Liver (tissue), 9 donors: ENCODE measurements around the gene RCL1. TPM values are rescaled to one million over a fixed set of nuclear protein-coding genes. Genes with fewer than 3 reads are reported as not detected.

Source experiments
- DNase-seq: peaks from one replicate; pipeline ENCODE4 v3.0.0-alpha.2; 2017; ENCODE audit warnings: low spot score
- H3K27ac ChIP-seq, 2 donors: one replicate each; pipeline ENCODE4 v1.7.0; 2013; ENCODE audit warnings: inconsistent platforms in 2 of 2, low read length in 2 of 2, control low read depth in 1 of 2, low read depth in 1 of 2, mild to moderate bottlenecking in 1 of 2
- H3K27me3 ChIP-seq, 4 donors: one replicate each; pipeline versions ENCODE4 v1.6.1 to v1.7.0; 2013; ENCODE audit warnings: low read length in 3 of 4, inconsistent platforms in 1 of 4, mild to moderate bottlenecking in 1 of 4, moderate library complexity in 1 of 4; ENCODE audit not compliant: control insufficient read depth in 4 of 4, insufficient read depth in 4 of 4
- H3K36me3 ChIP-seq, 4 donors: one replicate each; pipeline versions ENCODE4 v1.6.1 to v1.7.0; 2013; ENCODE audit warnings: low read length in 3 of 4, mild to moderate bottlenecking in 3 of 4, low read depth in 1 of 4, moderate library complexity in 1 of 4; ENCODE audit not compliant: control insufficient read depth in 4 of 4, insufficient read depth in 3 of 4
- H3K4me1 ChIP-seq, 4 donors: one replicate each; pipeline versions ENCODE4 v1.6.1 to v1.7.0; 2013; ENCODE audit warnings: low read length in 3 of 4, mild to moderate bottlenecking in 3 of 4, moderate library complexity in 1 of 4; ENCODE audit not compliant: control insufficient read depth in 4 of 4, insufficient read depth in 4 of 4
- H3K4me3 ChIP-seq, 3 donors: one replicate each; pipeline versions ENCODE4 v1.6.1 to v1.7.0; 2013; ENCODE audit warnings: low read length in 3 of 3, control low read depth in 1 of 3, low read depth in 1 of 3, mild to moderate bottlenecking in 1 of 3
- H3K9ac ChIP-seq, 2 donors: one replicate each; pipeline ENCODE4 v1.7.0; 2013; ENCODE audit warnings: low read length in 2 of 2, mild to moderate bottlenecking in 2 of 2, moderate library complexity in 2 of 2, control low read depth in 1 of 2, low read depth in 1 of 2
- H3K9me3 ChIP-seq, 4 donors: one replicate each; pipeline versions ENCODE4 v1.6.1 to v1.7.0; 2013; ENCODE audit warnings: low read length in 3 of 4; ENCODE audit not compliant: control insufficient read depth in 4 of 4
- ATF3 ChIP-seq: IDR thresholded peaks from 2 replicates; pipeline ENCODE4 v1.6.1; 2016; ENCODE audit warnings: antibody characterized with exemption
- CTCF ChIP-seq: fragments of 150-350 bp; IDR thresholded peaks from 2 replicates; pipeline ENCODE4 v1.5.1; 2017; ENCODE audit warnings: improper control_type of control experiment, low read depth, low read length; ENCODE audit not compliant: missing input control
- EGR1 ChIP-seq, 2 donors: IDR thresholded peaks; 2 replicates each; pipeline ENCODE4 v1.6.1; 2016 to 2018; ENCODE audit warnings: antibody characterized with exemption in 2 of 2, low read depth in 2 of 2
- FOXA1 ChIP-seq: IDR thresholded peaks from 2 replicates; pipeline ENCODE4 v1.6.1; 2016; ENCODE audit warnings: antibody characterized with exemption
- FOXA2 ChIP-seq: IDR thresholded peaks from 2 replicates; pipeline ENCODE4 v1.6.1; 2016; ENCODE audit warnings: antibody characterized with exemption
- GABPA ChIP-seq, 2 donors: IDR thresholded peaks in 1 of 2; conservative IDR thresholded peaks in 1 of 2; 2 replicates each; pipeline ENCODE4 v1.6.1; 2016; ENCODE audit warnings: antibody characterized with exemption in 2 of 2, mild to moderate bottlenecking in 1 of 2, moderate library complexity in 1 of 2
- HNF4A ChIP-seq, 2 donors: conservative IDR thresholded peaks; 2 replicates each; pipeline ENCODE4 v1.6.1; 2016; ENCODE audit warnings: antibody characterized with exemption in 2 of 2, mild to moderate bottlenecking in 2 of 2
- HNF4G ChIP-seq: IDR thresholded peaks from 2 replicates; pipeline ENCODE4 v1.6.1; 2016; ENCODE audit warnings: antibody characterized with exemption
- JUND ChIP-seq, 2 donors: IDR thresholded peaks; 2 replicates each; pipeline ENCODE4 v1.6.1; 2016; ENCODE audit warnings: antibody characterized with exemption in 2 of 2
- NR2F2 ChIP-seq: IDR thresholded peaks from 2 replicates; pipeline ENCODE4 v1.6.1; 2016; ENCODE audit warnings: antibody characterized with exemption
- RAD21 ChIP-seq, 2 donors: IDR thresholded peaks; 2 replicates each; pipeline ENCODE4 v1.6.1; 2016; ENCODE audit warnings: antibody characterized with exemption in 2 of 2, mild to moderate bottlenecking in 2 of 2
- RXRA ChIP-seq, 2 donors: IDR thresholded peaks; 2 replicates each; pipeline ENCODE4 v1.6.1; 2017 to 2018; ENCODE audit warnings: antibody characterized with exemption in 2 of 2, mild to moderate bottlenecking in 1 of 2
- SP1 ChIP-seq: IDR thresholded peaks from 2 replicates; pipeline ENCODE4 v1.6.1; 2018; ENCODE audit warnings: antibody characterized with exemption, mild to moderate bottlenecking
- TAF1 ChIP-seq: conservative IDR thresholded peaks from 2 replicates; pipeline ENCODE4 v1.6.1; 2016; ENCODE audit warnings: antibody characterized with exemption, mild to moderate bottlenecking
- YY1 ChIP-seq: IDR thresholded peaks from 2 replicates; pipeline ENCODE4 v1.6.1; 2016; ENCODE audit warnings: antibody characterized with exemption, mild to moderate bottlenecking
- ZBTB33 ChIP-seq: IDR thresholded peaks from 2 replicates; pipeline ENCODE4 v1.6.1; 2016; ENCODE audit warnings: antibody characterized with exemption
- WGBS: extraction: QIAGEN DNeasy Blood & Tissue Kit; methylation state at CpG from one replicate; pipeline ENCODE4 v1.1.7; 2013; 5-methylcytosine and 5-hydroxymethylcytosine counted together
- polyA plus RNA-seq, 2 donors: library from polyadenylated mRNA; stranded (reverse) in 1 of 2; unstranded in 1 of 2; fragments of 200-250 nt in 1 of 2; fragments of >200 nt in 1 of 2; fragmentation: Nextera tagmentation in 1 of 2; extraction: Ambion mirVana in 1 of 2; gene quantifications; one replicate each; pipeline versions ENCODE4 v1.2.1 to v1.2.3, GENCODE V29; 2013 to 2015
- total RNA-seq, 2 donors: library from RNA; depleted of rRNA; stranded (reverse); fragments of >200 nt; gene quantifications; one replicate each; pipeline ENCODE4 v1.2.3, GENCODE V29; 2014
- TF ChIP-seq, protein P1 (sequence below): IDR thresholded peaks from 2 replicates; pipeline ENCODE4 v1.6.1; 2016; ENCODE audit warnings: antibody characterized with exemption
- TF ChIP-seq, protein P2 (sequence below): IDR thresholded peaks from 2 replicates; pipeline ENCODE4 v1.6.1; 2016; ENCODE audit warnings: antibody characterized with exemption, mild to moderate bottlenecking
- donor health status: healthy.
- donor health status: healthy.
- donor health status: healthy.
- donor health status: healthy.
- donor health status: healthy.

Gene RCL1
- total and polyA plus RNA-seq, 4 donors = 52.2 to 121 (median 86.8) TPM

- Histone ChIP-seq H3K36me3 (peaks cover 2 to 26% (median 22%) of the 10 kb centered on the region in 4 donors), H3K27me3 (no peaks in the 10 kb centered on the region), H3K9me3 (no peaks in the 10 kb centered on the region), H3K4me3 (no peak overlapping the region), H3K4me1 (peaks cover 4 to 11% (median 6%) of the 10 kb centered on the region in 4 donors), H3K27ac (no peak overlapping the region), H3K9ac (no peak overlapping the region)
- DNase-seq = no peak
- TF ChIP-seq HNF4A (conservative IDR thresholded peaks at IDR 0.05) (no peak), YY1 (no peak), HNF4G (no peak), JUND (IDR thresholded peaks at IDR 0.05) (no peak), FOXA1 (no peak), CTCF (no peak), ZBTB33 (no peak), TAF1 (no peak), RAD21 (IDR thresholded peaks at IDR 0.05) (no peak), GABPA (IDR thresholded peaks at IDR 0.05 in 1 of 2, conservative IDR thresholded peaks at IDR 0.05 in 1 of 2) (no peak), NR2F2 (no peak), SP1 (no peak), RXRA (IDR thresholded peaks at IDR 0.05) (no peak), EGR1 (IDR thresholded peaks at IDR 0.05; ENCODE audit: low read depth in 2 of 2) (no peak), ATF3 (no peak), FOXA2 (no peak)
- TF ChIP-seq, protein P1, sequence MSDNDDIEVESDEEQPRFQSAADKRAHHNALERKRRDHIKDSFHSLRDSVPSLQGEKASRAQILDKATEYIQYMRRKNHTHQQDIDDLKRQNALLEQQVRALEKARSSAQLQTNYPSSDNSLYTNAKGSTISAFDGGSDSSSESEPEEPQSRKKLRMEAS = no peak
- TF ChIP-seq, protein P2, sequence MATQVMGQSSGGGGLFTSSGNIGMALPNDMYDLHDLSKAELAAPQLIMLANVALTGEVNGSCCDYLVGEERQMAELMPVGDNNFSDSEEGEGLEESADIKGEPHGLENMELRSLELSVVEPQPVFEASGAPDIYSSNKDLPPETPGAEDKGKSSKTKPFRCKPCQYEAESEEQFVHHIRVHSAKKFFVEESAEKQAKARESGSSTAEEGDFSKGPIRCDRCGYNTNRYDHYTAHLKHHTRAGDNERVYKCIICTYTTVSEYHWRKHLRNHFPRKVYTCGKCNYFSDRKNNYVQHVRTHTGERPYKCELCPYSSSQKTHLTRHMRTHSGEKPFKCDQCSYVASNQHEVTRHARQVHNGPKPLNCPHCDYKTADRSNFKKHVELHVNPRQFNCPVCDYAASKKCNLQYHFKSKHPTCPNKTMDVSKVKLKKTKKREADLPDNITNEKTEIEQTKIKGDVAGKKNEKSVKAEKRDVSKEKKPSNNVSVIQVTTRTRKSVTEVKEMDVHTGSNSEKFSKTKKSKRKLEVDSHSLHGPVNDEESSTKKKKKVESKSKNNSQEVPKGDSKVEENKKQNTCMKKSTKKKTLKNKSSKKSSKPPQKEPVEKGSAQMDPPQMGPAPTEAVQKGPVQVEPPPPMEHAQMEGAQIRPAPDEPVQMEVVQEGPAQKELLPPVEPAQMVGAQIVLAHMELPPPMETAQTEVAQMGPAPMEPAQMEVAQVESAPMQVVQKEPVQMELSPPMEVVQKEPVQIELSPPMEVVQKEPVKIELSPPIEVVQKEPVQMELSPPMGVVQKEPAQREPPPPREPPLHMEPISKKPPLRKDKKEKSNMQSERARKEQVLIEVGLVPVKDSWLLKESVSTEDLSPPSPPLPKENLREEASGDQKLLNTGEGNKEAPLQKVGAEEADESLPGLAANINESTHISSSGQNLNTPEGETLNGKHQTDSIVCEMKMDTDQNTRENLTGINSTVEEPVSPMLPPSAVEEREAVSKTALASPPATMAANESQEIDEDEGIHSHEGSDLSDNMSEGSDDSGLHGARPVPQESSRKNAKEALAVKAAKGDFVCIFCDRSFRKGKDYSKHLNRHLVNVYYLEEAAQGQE = no peak
- WGBS = 94% methylated on average over 6 of the region's 6 CpGs
Observed at GRCh38 chr9:4864698-4865097, 72.0 kb downstream of the RCL1 start.
